Kidney (tissue), 14 donors: ENCODE measurements around the gene FBF1. TPM values are rescaled to one million over a fixed set of nuclear protein-coding genes. Genes with fewer than 3 reads are reported as not detected.

Source experiments
- DNase-seq, 5 donors: peaks; one replicate each; pipeline ENCODE4 v3.0.0-alpha.2; 2013 to 2020
- FAIRE-seq: peaks from 2 replicates; lab custom pipeline; 2012; peaks lifted over from hg19 to GRCh38; lab: Jason Lieb, UNC
- H3K27ac ChIP-seq, 2 donors: one replicate each; pipeline ENCODE4 v1.7.0; 2013; ENCODE audit warnings: low read depth in 2 of 2, low read length in 2 of 2, inconsistent platforms in 1 of 2
- H3K27me3 ChIP-seq: one replicate; pipeline ENCODE4 v1.7.1; 2013; ENCODE audit warnings: low read length, inconsistent platforms; ENCODE audit not compliant: control insufficient read depth, insufficient read depth
- H3K36me3 ChIP-seq, 3 donors: one replicate each; pipeline versions ENCODE4 v1.7.0 to v1.7.1; 2013; ENCODE audit warnings: low read length in 3 of 3, control low read depth in 1 of 3, inconsistent platforms in 1 of 3; ENCODE audit not compliant: insufficient read depth in 3 of 3, control insufficient read depth in 2 of 3
- H3K4me1 ChIP-seq, 3 donors: one replicate each; pipeline versions ENCODE4 v1.7.0 to v1.7.1; 2013; ENCODE audit warnings: low read length in 3 of 3, inconsistent platforms in 1 of 3, low read depth in 1 of 3; ENCODE audit not compliant: control insufficient read depth in 2 of 3, insufficient read depth in 2 of 3
- H3K4me3 ChIP-seq, 3 donors: one replicate each; pipeline versions ENCODE4 v1.7.0 to v1.8.1; 2013; ENCODE audit warnings: low read length in 3 of 3, control low read depth in 1 of 3, inconsistent platforms in 1 of 3
- H3K9ac ChIP-seq, 3 donors: one replicate each; pipeline versions ENCODE4 v1.7.0 to v1.7.1; 2013; ENCODE audit warnings: low read length in 3 of 3, control low read depth in 1 of 3, inconsistent platforms in 1 of 3
- H3K9me3 ChIP-seq, 3 donors: one replicate each; pipeline versions ENCODE4 v1.7.0 to v1.7.1; 2013; ENCODE audit warnings: low read length in 3 of 3, control low read depth in 1 of 3, inconsistent platforms in 1 of 3; ENCODE audit not compliant: control insufficient read depth in 2 of 3, insufficient read depth in 1 of 3
- intact Hi-C: fragments of 100-400 bp; cut with DNase I; formaldehyde crosslinking; loops from one replicate; pipeline ENCODE4 v1.11.1; 2022
- polyA plus RNA-seq: library from polyadenylated mRNA; stranded (reverse); fragments of 350-450 nt; fragmentation: Illumina TruSeq; extraction: RNeasy Lipid Tissue Mini Kit (QIAGEN cat#74804); gene quantifications from one replicate; pipeline ENCODE4 v1.2.3, GENCODE V29; 2014; ENCODE audit warnings: low read depth, low replicate concordance; ENCODE audit not compliant: insufficient read depth
- total RNA-seq: library from RNA; stranded (reverse); fragmentation: NEBNext Ultra II Directional; extraction: Animal tissue kit (Norgen Biotek cat#: 25700); gene quantifications from one replicate; pipeline ENCODE4 v1.2.1, GENCODE V29; 2021
- TF ChIP-seq, protein P1 (sequence below): IDR thresholded peaks from 3 replicates; pipeline ENCODE4 v1.5.1; 2012; ENCODE audit warnings: mild to moderate bottlenecking, moderate library complexity, borderline replicate concordance; ENCODE audit not compliant: insufficient read depth; ENCODE audit errors: extremely low read depth
- donor health status: control.
- donor health status: control.
- donor health status: control.
- donor health status: control.
- donor health status: control.
- donor health status: DM: yes; HTN: yes; CAD: no.
- donor health status: Normal renal cell carcinoma (clear cell type).

Gene FBF1
- total and polyA plus RNA-seq, 2 donors from 2014 or later = 5.7 to 11.5 TPM

DNA sequence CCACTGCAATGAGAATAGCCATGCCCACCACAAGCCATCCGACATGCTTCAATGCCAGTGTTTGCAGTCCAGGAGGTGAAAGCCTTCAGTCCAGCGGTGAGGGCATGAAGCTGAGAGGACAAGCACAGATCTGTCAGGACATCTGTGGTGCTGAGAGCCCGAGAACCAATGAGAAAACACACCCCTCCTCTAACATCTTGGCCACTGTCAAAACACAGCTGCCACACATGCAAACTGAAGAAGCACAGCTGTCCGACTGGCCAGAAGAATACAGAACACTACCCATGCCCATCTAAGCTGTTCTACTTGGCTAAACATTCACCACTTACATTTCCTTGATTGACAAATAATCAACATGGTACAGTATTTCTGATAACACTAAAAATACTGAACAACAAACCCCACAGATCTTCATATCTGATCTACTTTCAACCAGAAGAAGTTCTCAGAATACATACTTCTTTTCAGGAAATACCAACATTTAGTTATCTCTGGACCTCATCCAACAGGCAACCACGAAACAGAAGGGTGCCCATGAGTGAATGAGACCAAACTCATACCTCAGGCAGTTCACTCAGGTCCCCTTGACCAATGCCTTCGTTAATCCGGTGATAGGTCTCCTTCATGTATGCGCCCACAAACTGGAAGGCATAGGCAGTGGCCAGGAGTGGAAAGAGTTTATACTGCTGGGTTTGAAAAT is 10.2 kb upstream of the FBF1 start:
- H3K27me3 ChIP-seq = no peaks in the 10 kb centered on the region
- H3K4me3 ChIP-seq = no peak overlapping the region
- H3K9me3 ChIP-seq = no peaks in the 10 kb centered on the region
- no peaks in the 10 kb centered on the region for H3K4me1 ChIP-seq
- H3K36me3 ChIP-seq = peaks cover 15 to 71% (median 57%) of the 10 kb centered on the region in 3 donors
- intact Hi-C loops = no loop called here
- TF ChIP-seq, protein P1, sequence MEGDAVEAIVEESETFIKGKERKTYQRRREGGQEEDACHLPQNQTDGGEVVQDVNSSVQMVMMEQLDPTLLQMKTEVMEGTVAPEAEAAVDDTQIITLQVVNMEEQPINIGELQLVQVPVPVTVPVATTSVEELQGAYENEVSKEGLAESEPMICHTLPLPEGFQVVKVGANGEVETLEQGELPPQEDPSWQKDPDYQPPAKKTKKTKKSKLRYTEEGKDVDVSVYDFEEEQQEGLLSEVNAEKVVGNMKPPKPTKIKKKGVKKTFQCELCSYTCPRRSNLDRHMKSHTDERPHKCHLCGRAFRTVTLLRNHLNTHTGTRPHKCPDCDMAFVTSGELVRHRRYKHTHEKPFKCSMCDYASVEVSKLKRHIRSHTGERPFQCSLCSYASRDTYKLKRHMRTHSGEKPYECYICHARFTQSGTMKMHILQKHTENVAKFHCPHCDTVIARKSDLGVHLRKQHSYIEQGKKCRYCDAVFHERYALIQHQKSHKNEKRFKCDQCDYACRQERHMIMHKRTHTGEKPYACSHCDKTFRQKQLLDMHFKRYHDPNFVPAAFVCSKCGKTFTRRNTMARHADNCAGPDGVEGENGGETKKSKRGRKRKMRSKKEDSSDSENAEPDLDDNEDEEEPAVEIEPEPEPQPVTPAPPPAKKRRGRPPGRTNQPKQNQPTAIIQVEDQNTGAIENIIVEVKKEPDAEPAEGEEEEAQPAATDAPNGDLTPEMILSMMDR = no peak
- H3K27ac ChIP-seq = no peak overlapping the region
- H3K9ac ChIP-seq = no peak overlapping the region
- no peak for FAIRE-seq
- DNase-seq = peak in 3 of 5 donors; percentile 34 to 64 (median 36)

DNA sequence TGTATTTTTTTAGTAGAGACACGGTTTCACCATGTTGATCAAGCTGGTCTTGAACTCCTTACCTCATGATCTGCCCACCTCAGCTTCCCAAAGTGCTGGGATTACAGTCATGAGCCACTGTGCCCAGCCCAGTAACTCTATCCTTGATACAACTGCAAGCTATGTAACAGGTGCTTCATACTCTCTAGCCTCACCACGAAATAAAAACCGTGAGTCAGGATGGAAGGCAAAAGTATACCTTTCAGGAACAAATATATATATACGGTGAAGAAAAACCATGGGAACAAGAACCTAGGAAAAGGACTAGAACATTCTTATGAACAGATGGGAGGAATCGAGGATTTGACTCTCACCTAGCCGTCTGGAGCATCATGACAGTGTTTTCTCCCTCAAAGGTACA is 9.6 kb upstream of the FBF1 start:
- peaks cover 15 to 70% (median 54%) of the 10 kb centered on the region in 3 donors for H3K36me3 ChIP-seq
- H3K9ac ChIP-seq = no peak overlapping the region
- intact Hi-C loops = no loop called here
- H3K27ac ChIP-seq = no peak overlapping the region
- FAIRE-seq = no peak
- TF ChIP-seq, protein P1 = no peak
- no peaks in the 10 kb centered on the region for H3K27me3 ChIP-seq
- no peak overlapping the region for H3K4me3 ChIP-seq
- no peak for DNase-seq
- H3K4me1 ChIP-seq = no peaks in the 10 kb centered on the region
- H3K9me3 ChIP-seq = no peaks in the 10 kb centered on the region

DNA sequence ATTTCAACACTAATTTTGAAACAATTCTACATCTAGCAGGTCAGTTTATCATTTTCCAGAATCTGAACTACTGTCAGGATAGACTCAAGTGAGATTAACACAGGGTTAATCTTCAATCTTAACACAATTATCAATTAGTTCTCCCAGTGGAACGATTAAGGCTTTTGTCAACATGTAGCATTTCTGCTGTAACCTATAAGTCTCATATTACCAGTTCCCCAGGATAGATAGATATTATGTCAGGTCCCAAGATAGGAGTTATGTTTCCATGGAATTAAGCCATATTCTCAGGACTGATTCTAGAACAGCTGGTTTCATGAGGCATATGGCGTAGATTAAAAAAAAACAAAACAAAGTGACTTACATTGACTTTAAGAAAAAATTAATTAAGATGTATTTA is 4.4 kb upstream of the FBF1 start:
- Histone ChIP-seq H3K36me3 (peaks cover 7 to 37% (median 28%) of the 10 kb centered on the region in 3 donors), H3K9ac (no peak overlapping the region), H3K4me1 (peaks cover 0 to 4% (median 0%) of the 10 kb centered on the region in 3 donors), H3K9me3 (no peaks in the 10 kb centered on the region), H3K27me3 (no peaks in the 10 kb centered on the region), H3K27ac (no peak overlapping the region), H3K4me3 (no peak overlapping the region)
- FAIRE-seq (no peak), DNase-seq (no peak)
- intact Hi-C loops = no loop called here
- TF ChIP-seq, protein P1 = no peak
